Measurements from ENCODE around the gene CRBN.

The CRBN gene

GRCh38 chr3:3178498-3179328 is 778 bp downstream of the CRBN start:
- DNase-seq (ENCODE audit: low read depth in 2 of 2): no peak
- H3K4me3 ChIP-seq (replicated peaks in 1 of 2; ENCODE audit: low read depth in 2 of 2, low read length in 2 of 2): peak overlapping the region; percentile 81 to 91
- no peak for TF ChIP-seq CTCF (IDR thresholded peaks at IDR 0.05; ENCODE audit: low read depth, low read length)

- peak; percentile 12 to 40 for DNase-seq (ENCODE audit: low read depth in 2 of 2)
- peak overlapping the region; percentile 2 to 91 for H3K4me3 ChIP-seq (replicated peaks in 1 of 2; ENCODE audit: low read depth in 2 of 2, low read length in 2 of 2)
- no peak for TF ChIP-seq CTCF (IDR thresholded peaks at IDR 0.05; ENCODE audit: low read depth, low read length)
These were observed 1.5 kb downstream of the CRBN start for GRCh38 chr3:3177861-3178497.

GRCh38 chr3:3172627-3173026 is 6.9 kb downstream of the CRBN start:
- TF ChIP-seq CTCF (IDR thresholded peaks at IDR 0.05; ENCODE audit: low read depth, low read length): no peak
- no peak for DNase-seq (ENCODE audit: low read depth in 2 of 2)
- H3K4me3 ChIP-seq (replicated peaks in 1 of 2; ENCODE audit: low read depth in 2 of 2, low read length in 2 of 2): no peak overlapping the region

GRCh38 chr3:3170998-3171397 is 8.5 kb downstream of the CRBN start:
- no peak overlapping the region for H3K4me3 ChIP-seq (replicated peaks in 1 of 2; ENCODE audit: low read depth in 2 of 2, low read length in 2 of 2)
- peak; percentile 29 for TF ChIP-seq CTCF (IDR thresholded peaks at IDR 0.05; ENCODE audit: low read depth, low read length)
- peak; percentile 51 to 56 for DNase-seq (ENCODE audit: low read depth in 2 of 2)

- no peak for TF ChIP-seq CTCF (IDR thresholded peaks at IDR 0.05; ENCODE audit: low read depth, low read length)
- no peak for DNase-seq (ENCODE audit: low read depth in 2 of 2)
These were observed 13.8 kb downstream of the CRBN start for GRCh38 chr3:3165650-3166049.

GRCh38 chr3:3165241-3165640 is 14.2 kb downstream of the CRBN start:
- no peak for DNase-seq (ENCODE audit: low read depth in 2 of 2)
- H3K4me3 ChIP-seq (replicated peaks in 1 of 2; ENCODE audit: low read depth in 2 of 2, low read length in 2 of 2): no peak overlapping the region
- no peak for TF ChIP-seq CTCF (IDR thresholded peaks at IDR 0.05; ENCODE audit: low read depth, low read length)

More at GRCh38 chr3:3165650-3166049, 13.8 kb downstream of the CRBN start:
- no peak overlapping the region for H3K4me3 ChIP-seq (replicated peaks in 1 of 2; ENCODE audit: low read depth in 2 of 2, low read length in 2 of 2)

Data from cardiac fibroblast (primary cell).